Liver (tissue), 9 donors: ENCODE data around the gene ATP2A1. TPM values are rescaled to one million over a fixed set of nuclear protein-coding genes. Genes with fewer than 3 reads are reported as not detected.

Experiments
- DNase-seq: peaks from one replicate; pipeline ENCODE4 v3.0.0-alpha.2; 2017; ENCODE audit warnings: low spot score
- H3K27ac ChIP-seq, 2 donors: one replicate each; pipeline ENCODE4 v1.7.0; 2013; ENCODE audit warnings: inconsistent platforms in 2 of 2, low read length in 2 of 2, control low read depth in 1 of 2, low read depth in 1 of 2, mild to moderate bottlenecking in 1 of 2
- H3K27me3 ChIP-seq, 4 donors: one replicate each; pipeline versions ENCODE4 v1.6.1 to v1.7.0; 2013; ENCODE audit warnings: low read length in 3 of 4, inconsistent platforms in 1 of 4, mild to moderate bottlenecking in 1 of 4, moderate library complexity in 1 of 4; ENCODE audit not compliant: control insufficient read depth in 4 of 4, insufficient read depth in 4 of 4
- H3K36me3 ChIP-seq, 4 donors: one replicate each; pipeline versions ENCODE4 v1.6.1 to v1.7.0; 2013; ENCODE audit warnings: low read length in 3 of 4, mild to moderate bottlenecking in 3 of 4, low read depth in 1 of 4, moderate library complexity in 1 of 4; ENCODE audit not compliant: control insufficient read depth in 4 of 4, insufficient read depth in 3 of 4
- H3K4me1 ChIP-seq, 4 donors: one replicate each; pipeline versions ENCODE4 v1.6.1 to v1.7.0; 2013; ENCODE audit warnings: low read length in 3 of 4, mild to moderate bottlenecking in 3 of 4, moderate library complexity in 1 of 4; ENCODE audit not compliant: control insufficient read depth in 4 of 4, insufficient read depth in 4 of 4
- H3K4me3 ChIP-seq, 3 donors: one replicate each; pipeline versions ENCODE4 v1.6.1 to v1.7.0; 2013; ENCODE audit warnings: low read length in 3 of 3, control low read depth in 1 of 3, low read depth in 1 of 3, mild to moderate bottlenecking in 1 of 3
- H3K9ac ChIP-seq, 2 donors: one replicate each; pipeline ENCODE4 v1.7.0; 2013; ENCODE audit warnings: low read length in 2 of 2, mild to moderate bottlenecking in 2 of 2, moderate library complexity in 2 of 2, control low read depth in 1 of 2, low read depth in 1 of 2
- H3K9me3 ChIP-seq, 4 donors: one replicate each; pipeline versions ENCODE4 v1.6.1 to v1.7.0; 2013; ENCODE audit warnings: low read length in 3 of 4; ENCODE audit not compliant: control insufficient read depth in 4 of 4
- CTCF ChIP-seq: fragments of 150-350 bp; IDR thresholded peaks from 2 replicates; pipeline ENCODE4 v1.5.1; 2017; ENCODE audit warnings: improper control_type of control experiment, low read depth, low read length; ENCODE audit not compliant: missing input control
- EGR1 ChIP-seq, 2 donors: IDR thresholded peaks; 2 replicates each; pipeline ENCODE4 v1.6.1; 2016 to 2018; ENCODE audit warnings: antibody characterized with exemption in 2 of 2, low read depth in 2 of 2
- FOXA1 ChIP-seq: IDR thresholded peaks from 2 replicates; pipeline ENCODE4 v1.6.1; 2016; ENCODE audit warnings: antibody characterized with exemption
- FOXA2 ChIP-seq: IDR thresholded peaks from 2 replicates; pipeline ENCODE4 v1.6.1; 2016; ENCODE audit warnings: antibody characterized with exemption
- GABPA ChIP-seq, 2 donors: IDR thresholded peaks in 1 of 2; conservative IDR thresholded peaks in 1 of 2; 2 replicates each; pipeline ENCODE4 v1.6.1; 2016; ENCODE audit warnings: antibody characterized with exemption in 2 of 2, mild to moderate bottlenecking in 1 of 2, moderate library complexity in 1 of 2
- HNF4A ChIP-seq, 2 donors: conservative IDR thresholded peaks; 2 replicates each; pipeline ENCODE4 v1.6.1; 2016; ENCODE audit warnings: antibody characterized with exemption in 2 of 2, mild to moderate bottlenecking in 2 of 2
- HNF4G ChIP-seq: IDR thresholded peaks from 2 replicates; pipeline ENCODE4 v1.6.1; 2016; ENCODE audit warnings: antibody characterized with exemption
- NR2F2 ChIP-seq: IDR thresholded peaks from 2 replicates; pipeline ENCODE4 v1.6.1; 2016; ENCODE audit warnings: antibody characterized with exemption
- RAD21 ChIP-seq, 2 donors: IDR thresholded peaks; 2 replicates each; pipeline ENCODE4 v1.6.1; 2016; ENCODE audit warnings: antibody characterized with exemption in 2 of 2, mild to moderate bottlenecking in 2 of 2
- RXRA ChIP-seq, 2 donors: IDR thresholded peaks; 2 replicates each; pipeline ENCODE4 v1.6.1; 2017 to 2018; ENCODE audit warnings: antibody characterized with exemption in 2 of 2, mild to moderate bottlenecking in 1 of 2
- SP1 ChIP-seq: IDR thresholded peaks from 2 replicates; pipeline ENCODE4 v1.6.1; 2018; ENCODE audit warnings: antibody characterized with exemption, mild to moderate bottlenecking
- ZBTB33 ChIP-seq: IDR thresholded peaks from 2 replicates; pipeline ENCODE4 v1.6.1; 2016; ENCODE audit warnings: antibody characterized with exemption
- WGBS: extraction: QIAGEN DNeasy Blood & Tissue Kit; methylation state at CpG from one replicate; pipeline ENCODE4 v1.1.7; 2013; 5-methylcytosine and 5-hydroxymethylcytosine counted together
- polyA plus RNA-seq, 2 donors: library from polyadenylated mRNA; stranded (reverse) in 1 of 2; unstranded in 1 of 2; fragments of 200-250 nt in 1 of 2; fragments of >200 nt in 1 of 2; fragmentation: Nextera tagmentation in 1 of 2; extraction: Ambion mirVana in 1 of 2; gene quantifications; one replicate each; pipeline versions ENCODE4 v1.2.1 to v1.2.3, GENCODE V29; 2013 to 2015
- total RNA-seq, 2 donors: library from RNA; depleted of rRNA; stranded (reverse); fragments of >200 nt; gene quantifications; one replicate each; pipeline ENCODE4 v1.2.3, GENCODE V29; 2014
- TF ChIP-seq, protein P1 (sequence below): IDR thresholded peaks from 2 replicates; pipeline ENCODE4 v1.6.1; 2016; ENCODE audit warnings: antibody characterized with exemption
- donor health status: healthy.
- donor health status: healthy.
- donor health status: healthy.
- donor health status: healthy.
- donor health status: healthy.

The ATP2A1 gene
- total and polyA plus RNA-seq, 4 donors = 0.07 to 0.23 (median 0.13) TPM

DNA sequence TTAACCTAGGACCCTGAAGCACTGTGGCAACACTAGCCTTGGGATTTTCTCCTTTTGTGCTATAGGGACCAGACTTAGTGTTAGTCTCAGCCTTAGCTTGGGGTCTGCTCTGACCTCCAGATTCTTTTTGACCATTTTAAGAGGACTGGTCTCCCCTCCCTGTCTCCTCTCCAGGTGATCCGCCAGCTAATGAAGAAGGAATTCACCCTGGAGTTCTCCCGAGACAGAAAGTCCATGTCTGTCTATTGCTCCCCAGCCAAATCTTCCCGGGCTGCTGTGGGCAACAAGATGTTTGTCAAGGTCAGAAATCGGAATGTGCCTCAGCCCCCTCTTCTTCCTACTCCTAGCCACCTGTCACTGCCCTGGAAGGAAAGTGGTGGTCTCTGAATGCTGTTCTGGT, 19.5 kb downstream of the ATP2A1 start:
- H3K4me1 ChIP-seq = no peaks in the 10 kb centered on the region
- no peak overlapping the region for H3K27ac ChIP-seq
- H3K36me3 ChIP-seq = peaks cover 0 to 2% (median 0%) of the 10 kb centered on the region in 4 donors
- H3K9me3 ChIP-seq = no peaks in the 10 kb centered on the region
- DNase-seq = no peak
- WGBS = 92% methylated on average over 4 of the region's 4 CpGs
- H3K9ac ChIP-seq = no peak overlapping the region
- H3K4me3 ChIP-seq = no peak overlapping the region
- H3K27me3 ChIP-seq = no peaks in the 10 kb centered on the region
- TF ChIP-seq HNF4A (conservative IDR thresholded peaks at IDR 0.05) = no peak
- TF ChIP-seq RAD21 (IDR thresholded peaks at IDR 0.05) = no peak
- TF ChIP-seq SP1 = no peak

- Histone ChIP-seq H3K4me3 (no peak overlapping the region), H3K9ac (no peak overlapping the region), H3K4me1 (no peaks in the 10 kb centered on the region), H3K9me3 (no peaks in the 10 kb centered on the region), H3K27ac (no peak overlapping the region), H3K36me3 (peaks cover 0 to 2% (median 0%) of the 10 kb centered on the region in 4 donors), H3K27me3 (no peaks in the 10 kb centered on the region)
- TF ChIP-seq SP1 (no peak), HNF4A (conservative IDR thresholded peaks at IDR 0.05) (no peak), EGR1 (IDR thresholded peaks at IDR 0.05; ENCODE audit: low read depth in 2 of 2) (no peak), ZBTB33 (no peak), FOXA1 (no peak), GABPA (IDR thresholded peaks at IDR 0.05 in 1 of 2, conservative IDR thresholded peaks at IDR 0.05 in 1 of 2) (no peak), NR2F2 (no peak), FOXA2 (no peak), RAD21 (IDR thresholded peaks at IDR 0.05) (no peak), RXRA (IDR thresholded peaks at IDR 0.05) (no peak)
- TF ChIP-seq, protein P1, sequence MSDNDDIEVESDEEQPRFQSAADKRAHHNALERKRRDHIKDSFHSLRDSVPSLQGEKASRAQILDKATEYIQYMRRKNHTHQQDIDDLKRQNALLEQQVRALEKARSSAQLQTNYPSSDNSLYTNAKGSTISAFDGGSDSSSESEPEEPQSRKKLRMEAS = no peak
- no peak for DNase-seq
- WGBS = 93% methylated on average over 15 of the region's 15 CpGs
Measured at GRCh38 chr16:28898266-28898665, 20.0 kb downstream of the ATP2A1 start.

- no peaks in the 10 kb centered on the region for H3K4me1 ChIP-seq
- no peak overlapping the region for H3K4me3 ChIP-seq
- peaks cover 0 to 4% (median 1%) of the 10 kb centered on the region in 4 donors for H3K36me3 ChIP-seq
- H3K9ac ChIP-seq = no peak overlapping the region
- no peaks in the 10 kb centered on the region for H3K9me3 ChIP-seq
- 94% methylated on average over 4 of the region's 4 CpGs for WGBS
- TF ChIP-seq CTCF (no peak), HNF4G (no peak)
- no peak overlapping the region for H3K27ac ChIP-seq
- H3K27me3 ChIP-seq = no peaks in the 10 kb centered on the region
- DNase-seq = no peak
Measured at GRCh38 chr16:28898942-28899341, 20.7 kb downstream of the ATP2A1 start.
